HepG2 (cell line): Measurements from ENCODE around the gene AGFG1. TPM values are rescaled to one million over a fixed set of nuclear protein-coding genes. Genes with fewer than 3 reads are reported as not detected.

ENCODE experiments used
- ARID5B ChIP-seq: IDR thresholded peaks from 2 replicates; pipeline ENCODE4 v1.4.0; 2020; ENCODE audit warnings: mild to moderate bottlenecking, missing genetic modification reagents
- DR1 ChIP-seq: sonication (generic); formaldehyde crosslinking; IDR thresholded peaks from 2 replicates; pipeline ENCODE4 v1.8.0; 2021; ENCODE audit warnings: mild to moderate bottlenecking, missing genetic modification reagents, inconsistent platforms
- FOSL1 ChIP-seq: sonication (generic); formaldehyde crosslinking; IDR thresholded peaks from 2 replicates; pipeline ENCODE4 v1.9.0; 2021; ENCODE audit warnings: missing genetic modification reagents, borderline replicate concordance
- RAD21 ChIP-seq: fragments of 450-650 bp; formaldehyde crosslinking; IDR thresholded peaks from 2 replicates; pipeline ENCODE4 v1.5.0; 2020; ENCODE audit warnings: mild to moderate bottlenecking
- SATB2 ChIP-seq: sonication (generic); formaldehyde crosslinking; IDR thresholded peaks from 2 replicates; pipeline ENCODE4 v1.5.0; 2020; ENCODE audit warnings: missing genetic modification reagents
- TBL1XR1 ChIP-seq: fragments of 150-350 bp; IDR thresholded peaks from 2 replicates; pipeline ENCODE4 v1.6.1; 2014; ENCODE audit warnings: borderline replicate concordance, low read length; ENCODE audit not compliant: partially characterized antibody
- ZFX ChIP-seq: sonication (generic); formaldehyde crosslinking; IDR thresholded peaks from 2 replicates; pipeline ENCODE4 v1.4.0; 2020; ENCODE audit warnings: mild to moderate bottlenecking, low read depth, missing genetic modification reagents, moderate library complexity
- ZNF17 ChIP-seq: sonication (generic); formaldehyde crosslinking; IDR thresholded peaks from 2 replicates; pipeline ENCODE4 v1.5.0; 2020; ENCODE audit warnings: mild to moderate bottlenecking, missing genetic modification reagents
- ZNF317 ChIP-seq: sonication (generic); formaldehyde crosslinking; IDR thresholded peaks from 2 replicates; pipeline ENCODE4 v1.5.0; 2020; ENCODE audit warnings: mild to moderate bottlenecking, missing genetic modification reagents
- ZNF362 ChIP-seq: sonication (generic); formaldehyde crosslinking; IDR thresholded peaks from 2 replicates; pipeline ENCODE4 v1.4.0; 2020; ENCODE audit warnings: missing genetic modification reagents, mild to moderate bottlenecking, borderline replicate concordance
- ZNF484 ChIP-seq: sonication (generic); formaldehyde crosslinking; IDR thresholded peaks from 2 replicates; pipeline ENCODE4 v1.5.1; 2020; ENCODE audit warnings: mild to moderate bottlenecking, low read depth, missing genetic modification reagents, borderline replicate concordance
- ZNF567 ChIP-seq: sonication (generic); formaldehyde crosslinking; IDR thresholded peaks from 2 replicates; pipeline ENCODE4 v1.8.1; 2023; ENCODE audit warnings: mild to moderate bottlenecking, missing genetic modification reagents, borderline replicate concordance
- ZNF788 ChIP-seq: sonication (generic); formaldehyde crosslinking; IDR thresholded peaks from 2 replicates; pipeline ENCODE4 v1.5.0; 2020; ENCODE audit warnings: mild to moderate bottlenecking, missing genetic modification reagents, borderline replicate concordance
- ZSCAN22 ChIP-seq: sonication (generic); formaldehyde crosslinking; IDR thresholded peaks from 2 replicates; pipeline ENCODE4 v1.4.0; 2020; ENCODE audit warnings: mild to moderate bottlenecking, missing genetic modification reagents
- polyA plus RNA-seq, 8 experiments: library from polyadenylated mRNA; depleted of rRNA in 3 of 8; stranded (reverse) in 7 of 8; unstranded in 1 of 8; fragments of >200 nt; fragmentation: Illumina TruSeq in 4 of 8; extraction: Trizol in 4 of 8; gene quantifications; 2 replicates each; pipeline versions ENCODE4 v1.2.1 to v1.2.3, GENCODE V29; 2011 to 2016; ENCODE audit warnings: low read depth in 4 of 8, missing spikeins in 1 of 8, mixed read lengths in 1 of 8; ENCODE audit not compliant: insufficient read depth in 1 of 8
- total RNA-seq, 5 experiments: library from RNA; depleted of rRNA; stranded (reverse); fragments of >200 nt; fragmentation: Illumina TruSeq; extraction: Trizol; gene quantifications; 2 replicates each; pipeline ENCODE4 v1.2.3, GENCODE V29; 2016; ENCODE audit warnings: low read depth in 1 of 5
- TF ChIP-seq, protein P1 (sequence below): sonication (generic); formaldehyde crosslinking; IDR thresholded peaks from 2 replicates; pipeline ENCODE4 v1.8.0; 2022; ENCODE audit warnings: missing genetic modification reagents, low read depth, mild to moderate bottlenecking, borderline replicate concordance
- TF ChIP-seq, protein P2 (sequence below): sonication (generic); formaldehyde crosslinking; IDR thresholded peaks from 2 replicates; pipeline ENCODE4 v1.5.1; 2020; ENCODE audit warnings: mild to moderate bottlenecking, missing genetic modification reagents, borderline replicate concordance
- TF ChIP-seq, protein P3 (sequence below): sonication (generic); formaldehyde crosslinking; IDR thresholded peaks from 2 replicates; pipeline ENCODE4 v1.4.0; 2020; ENCODE audit warnings: missing genetic modification reagents

The AGFG1 gene
- total and polyA plus RNA-seq, 2 of the 13 experiments (the other 11 are each of a cell fraction or from before 2014, with no cell fraction given): 145 to 168 TPM

- TF ChIP-seq, protein P1, sequence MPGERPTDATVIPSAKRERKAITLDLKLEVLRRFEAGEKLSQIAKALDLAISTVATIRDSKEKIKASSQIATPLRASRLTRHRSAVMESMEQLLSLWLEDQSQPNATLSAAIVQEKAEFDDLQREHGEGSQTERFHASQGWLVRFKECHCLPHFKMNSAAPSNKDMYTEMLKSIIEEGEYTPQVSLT (CRISPR knock-in tag): 0 out of 2 replicates have a peak, but pooled peaks have one; percentile 43
- TF ChIP-seq ZSCAN22 (no peak), FOSL1 (CRISPR knock-in tag) (peak; percentile 26; the same call in 1 of the 2 replicates), ARID5B (CRISPR knock-in tag) (peak; percentile 97), ZNF788 (CRISPR knock-in tag) (peak; percentile 29; the same call in 1 of the 2 replicates), TBL1XR1 (no peak), RAD21 (no peak), ZNF567 (CRISPR knock-in tag) (no peak), ZNF317 (no peak), SATB2 (CRISPR knock-in tag) (no peak), ZNF484 (CRISPR knock-in tag) (no peak), ZNF17 (no peak), ZNF362 (CRISPR knock-in tag) (peak; percentile 6; the same call in 1 of the 2 replicates), DR1 (CRISPR knock-in tag) (no peak), ZFX (CRISPR knock-in tag) (peak; percentile 43; the same call in 1 of the 2 replicates)
- TF ChIP-seq, protein P2, sequence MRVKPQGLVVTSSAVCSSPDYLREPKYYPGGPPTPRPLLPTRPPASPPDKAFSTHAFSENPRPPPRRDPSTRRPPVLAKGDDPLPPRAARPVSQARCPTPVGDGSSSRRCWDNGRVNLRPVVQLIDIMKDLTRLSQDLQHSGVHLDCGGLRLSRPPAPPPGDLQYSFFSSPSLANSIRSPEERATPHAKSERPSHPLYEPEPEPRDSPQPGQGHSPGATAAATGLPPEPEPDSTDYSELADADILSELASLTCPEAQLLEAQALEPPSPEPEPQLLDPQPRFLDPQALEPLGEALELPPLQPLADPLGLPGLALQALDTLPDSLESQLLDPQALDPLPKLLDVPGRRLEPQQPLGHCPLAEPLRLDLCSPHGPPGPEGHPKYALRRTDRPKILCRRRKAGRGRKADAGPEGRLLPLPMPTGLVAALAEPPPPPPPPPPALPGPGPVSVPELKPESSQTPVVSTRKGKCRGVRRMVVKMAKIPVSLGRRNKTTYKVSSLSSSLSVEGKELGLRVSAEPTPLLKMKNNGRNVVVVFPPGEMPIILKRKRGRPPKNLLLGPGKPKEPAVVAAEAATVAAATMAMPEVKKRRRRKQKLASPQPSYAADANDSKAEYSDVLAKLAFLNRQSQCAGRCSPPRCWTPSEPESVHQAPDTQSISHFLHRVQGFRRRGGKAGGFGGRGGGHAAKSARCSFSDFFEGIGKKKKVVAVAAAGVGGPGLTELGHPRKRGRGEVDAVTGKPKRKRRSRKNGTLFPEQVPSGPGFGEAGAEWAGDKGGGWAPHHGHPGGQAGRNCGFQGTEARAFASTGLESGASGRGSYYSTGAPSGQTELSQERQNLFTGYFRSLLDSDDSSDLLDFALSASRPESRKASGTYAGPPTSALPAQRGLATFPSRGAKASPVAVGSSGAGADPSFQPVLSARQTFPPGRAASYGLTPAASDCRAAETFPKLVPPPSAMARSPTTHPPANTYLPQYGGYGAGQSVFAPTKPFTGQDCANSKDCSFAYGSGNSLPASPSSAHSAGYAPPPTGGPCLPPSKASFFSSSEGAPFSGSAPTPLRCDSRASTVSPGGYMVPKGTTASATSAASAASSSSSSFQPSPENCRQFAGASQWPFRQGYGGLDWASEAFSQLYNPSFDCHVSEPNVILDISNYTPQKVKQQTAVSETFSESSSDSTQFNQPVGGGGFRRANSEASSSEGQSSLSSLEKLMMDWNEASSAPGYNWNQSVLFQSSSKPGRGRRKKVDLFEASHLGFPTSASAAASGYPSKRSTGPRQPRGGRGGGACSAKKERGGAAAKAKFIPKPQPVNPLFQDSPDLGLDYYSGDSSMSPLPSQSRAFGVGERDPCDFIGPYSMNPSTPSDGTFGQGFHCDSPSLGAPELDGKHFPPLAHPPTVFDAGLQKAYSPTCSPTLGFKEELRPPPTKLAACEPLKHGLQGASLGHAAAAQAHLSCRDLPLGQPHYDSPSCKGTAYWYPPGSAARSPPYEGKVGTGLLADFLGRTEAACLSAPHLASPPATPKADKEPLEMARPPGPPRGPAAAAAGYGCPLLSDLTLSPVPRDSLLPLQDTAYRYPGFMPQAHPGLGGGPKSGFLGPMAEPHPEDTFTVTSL (CRISPR knock-in tag): peak; percentile 77; the same call in 1 of the 2 replicates
- TF ChIP-seq, protein P3, sequence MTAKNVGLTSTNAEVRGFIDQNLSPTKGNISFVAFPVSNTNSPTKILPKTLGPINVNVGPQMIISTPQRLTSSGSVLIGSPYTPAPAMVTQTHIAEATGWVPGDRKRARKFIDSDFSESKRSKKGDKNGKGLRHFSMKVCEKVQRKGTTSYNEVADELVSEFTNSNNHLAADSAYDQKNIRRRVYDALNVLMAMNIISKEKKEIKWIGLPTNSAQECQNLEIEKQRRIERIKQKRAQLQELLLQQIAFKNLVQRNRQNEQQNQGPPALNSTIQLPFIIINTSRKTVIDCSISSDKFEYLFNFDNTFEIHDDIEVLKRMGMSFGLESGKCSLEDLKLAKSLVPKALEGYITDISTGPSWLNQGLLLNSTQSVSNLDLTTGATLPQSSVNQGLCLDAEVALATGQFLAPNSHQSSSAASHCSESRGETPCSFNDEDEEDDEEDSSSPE: peak; percentile 59; the same call in 1 of the 2 replicates
These were observed 17.6 kb upstream of the AGFG1 start (continued) for GRCh38 chr2:227454323-227454860.
